22Rv1 (cell line): ENCODE results near the gene TMEM255B.

Source experiments
- ZFX ChIP-seq: fragments of 450-650 bp; IDR thresholded peaks from 2 replicates; pipeline ENCODE4 v1.6.1; 2017; ENCODE audit warnings: antibody characterized with exemption, borderline replicate concordance
- TF ChIP-seq, protein P1 (sequence below): fragments of 450-650 bp; IDR thresholded peaks from 2 replicates; pipeline ENCODE4 v1.5.1; 2017; ENCODE audit warnings: mild to moderate bottlenecking

DNA sequence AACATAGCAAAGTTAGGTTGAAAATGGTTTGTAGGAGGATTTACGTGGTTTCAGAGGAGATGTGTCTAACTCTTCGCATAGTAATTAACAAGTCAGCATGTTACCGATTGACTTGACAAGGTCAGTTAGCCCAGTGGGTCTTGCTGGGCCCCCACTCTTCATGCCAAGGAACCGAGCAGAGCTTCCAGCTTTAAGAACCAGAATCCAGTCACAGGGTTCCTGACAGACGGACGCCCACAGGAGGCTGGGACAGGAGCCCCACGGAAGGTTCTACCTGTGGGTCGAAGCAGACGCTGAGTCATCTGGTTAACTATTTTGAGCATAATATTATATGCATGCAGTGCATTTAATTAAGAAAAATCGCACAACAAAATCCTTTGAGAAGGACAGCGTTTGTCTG is 3.5 kb downstream of the TMEM255B start:
- TF ChIP-seq, protein P1, sequence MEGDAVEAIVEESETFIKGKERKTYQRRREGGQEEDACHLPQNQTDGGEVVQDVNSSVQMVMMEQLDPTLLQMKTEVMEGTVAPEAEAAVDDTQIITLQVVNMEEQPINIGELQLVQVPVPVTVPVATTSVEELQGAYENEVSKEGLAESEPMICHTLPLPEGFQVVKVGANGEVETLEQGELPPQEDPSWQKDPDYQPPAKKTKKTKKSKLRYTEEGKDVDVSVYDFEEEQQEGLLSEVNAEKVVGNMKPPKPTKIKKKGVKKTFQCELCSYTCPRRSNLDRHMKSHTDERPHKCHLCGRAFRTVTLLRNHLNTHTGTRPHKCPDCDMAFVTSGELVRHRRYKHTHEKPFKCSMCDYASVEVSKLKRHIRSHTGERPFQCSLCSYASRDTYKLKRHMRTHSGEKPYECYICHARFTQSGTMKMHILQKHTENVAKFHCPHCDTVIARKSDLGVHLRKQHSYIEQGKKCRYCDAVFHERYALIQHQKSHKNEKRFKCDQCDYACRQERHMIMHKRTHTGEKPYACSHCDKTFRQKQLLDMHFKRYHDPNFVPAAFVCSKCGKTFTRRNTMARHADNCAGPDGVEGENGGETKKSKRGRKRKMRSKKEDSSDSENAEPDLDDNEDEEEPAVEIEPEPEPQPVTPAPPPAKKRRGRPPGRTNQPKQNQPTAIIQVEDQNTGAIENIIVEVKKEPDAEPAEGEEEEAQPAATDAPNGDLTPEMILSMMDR = no peak
- TF ChIP-seq ZFX = no peak
